ENCODE results near the gene SLX9.
"Not testable (repeated sequence)": the region's sequence is repeated elsewhere in the genome, so short reads cannot be mapped to it uniquely, and the experiment has no call there.

The SLX9 gene

GRCh38 chr21:44903050-44903685, 36.7 kb upstream of the SLX9 start:
- DNase-seq: no peak

GRCh38 chr21:44903689-44904088, 36.1 kb upstream of the SLX9 start:
- no peak for DNase-seq

DNA sequence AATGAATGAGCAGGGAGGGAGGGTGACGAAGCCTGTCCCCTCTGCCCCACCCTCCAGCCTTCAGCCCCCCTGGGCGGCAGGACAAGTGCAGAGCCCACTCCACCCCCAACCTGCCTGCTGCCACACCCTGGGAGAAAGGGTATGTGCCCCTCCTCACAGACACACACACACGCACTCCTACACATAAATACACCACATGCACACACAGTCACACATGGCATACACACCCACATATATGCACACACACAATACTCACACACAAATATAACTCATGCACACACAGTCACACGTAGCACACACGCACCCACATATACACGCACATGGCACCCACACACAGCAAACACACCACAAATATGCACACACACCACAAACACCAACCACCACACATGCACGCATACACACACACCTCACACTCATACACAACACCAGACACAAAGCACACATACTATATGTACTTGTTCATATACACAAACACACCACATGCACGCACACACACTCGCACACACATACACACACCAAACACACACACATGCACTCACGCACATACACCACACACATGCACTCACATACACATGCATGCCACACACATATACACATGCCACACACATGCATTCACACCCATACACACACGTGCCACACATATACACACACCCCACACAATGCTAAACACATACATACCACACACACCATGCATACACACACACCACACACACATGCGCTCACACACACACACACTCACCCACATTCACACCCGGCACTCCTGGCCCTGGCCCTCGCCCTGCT, 35.5 kb upstream of the SLX9 start:
- no peak for DNase-seq

GRCh38 chr21:44905016-44905727, 34.7 kb upstream of the SLX9 start:
- no peak for DNase-seq

DNA sequence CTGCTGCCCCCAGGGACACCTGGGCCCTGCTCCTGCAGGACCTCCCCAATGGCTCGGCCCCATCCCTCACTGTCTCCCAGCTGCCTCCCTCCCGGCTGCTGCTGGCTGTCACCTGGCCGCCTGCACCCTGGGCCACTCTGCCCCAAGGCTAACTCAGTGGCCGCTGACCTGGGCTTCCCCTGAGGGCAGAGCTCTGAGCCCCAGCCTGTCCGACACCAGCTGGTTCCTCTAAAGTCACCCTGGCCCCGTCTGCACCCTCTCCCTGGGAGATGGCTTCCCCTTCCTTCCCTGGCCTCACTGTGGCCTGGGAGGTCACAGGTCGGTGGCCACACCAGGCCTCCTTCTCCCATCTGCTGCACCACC, 34.1 kb upstream of the SLX9 start:
- no peak for DNase-seq

- DNase-seq: no peak
Observed at GRCh38 chr21:44907225-44907965, 32.4 kb upstream of the SLX9 start.

GRCh38 chr21:44907966-44908895, 31.6 kb upstream of the SLX9 start:
- no peak for DNase-seq

GRCh38 chr21:44908908-44909307, 30.9 kb upstream of the SLX9 start:
- no peak for DNase-seq

- no peak for DNase-seq
Observed at GRCh38 chr21:44909719-44910118, 30.1 kb upstream of the SLX9 start.

- DNase-seq: no peak
Observed at GRCh38 chr21:44910229-44911067, 29.4 kb upstream of the SLX9 start.

DNA sequence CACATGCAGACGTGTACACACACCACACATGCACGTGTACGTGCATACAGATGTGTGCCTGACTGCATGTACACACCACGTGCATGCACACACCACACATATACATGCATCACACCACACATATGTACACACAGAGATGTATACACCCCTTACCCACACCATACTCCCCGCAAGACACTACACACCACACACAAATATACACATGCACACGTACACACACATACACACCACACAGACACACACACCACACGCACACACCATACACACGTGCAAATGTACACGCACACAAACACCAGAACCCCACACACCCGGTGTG, 28.8 kb upstream of the SLX9 start:
- DNase-seq: no peak

DNA sequence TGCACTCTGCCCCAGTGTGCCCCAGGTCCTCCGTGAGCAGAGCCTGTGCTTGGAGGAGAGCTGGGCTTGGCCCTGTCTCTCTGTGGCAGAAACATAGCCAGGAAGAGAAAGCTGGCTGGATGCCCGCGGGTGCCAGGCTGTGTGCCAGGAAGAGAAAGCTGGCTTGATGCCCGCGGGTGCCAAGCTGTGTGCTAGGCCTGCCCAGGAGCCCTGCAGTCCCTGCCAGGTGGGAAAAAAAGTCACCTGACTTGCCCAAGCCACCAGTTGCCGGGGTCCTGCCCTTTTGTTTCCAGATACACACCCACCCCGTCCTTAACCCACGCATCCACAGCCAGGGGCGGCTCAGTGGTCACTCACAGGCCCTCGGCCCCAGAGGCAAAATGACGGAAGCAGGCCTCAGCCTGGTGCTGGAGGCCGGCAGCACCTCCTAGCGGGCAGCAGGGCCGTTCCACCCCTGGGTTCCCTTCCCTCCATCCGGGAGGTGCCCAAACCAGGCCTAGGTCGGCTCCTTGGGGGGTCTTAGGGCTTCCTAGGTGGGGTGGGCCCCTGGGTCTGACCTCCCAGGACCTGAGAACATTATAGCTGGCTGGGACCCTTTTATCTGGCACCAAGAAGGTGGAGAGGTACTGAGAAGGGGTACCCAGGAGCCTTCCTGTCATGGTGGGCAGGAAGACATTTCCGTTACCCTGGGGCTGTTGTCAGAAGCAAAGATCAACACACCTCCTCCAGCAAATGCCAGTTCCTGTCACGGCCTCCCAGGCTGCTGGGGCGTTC, 28.3 kb upstream of the SLX9 start:
- peak; percentile 56 for DNase-seq

DNA sequence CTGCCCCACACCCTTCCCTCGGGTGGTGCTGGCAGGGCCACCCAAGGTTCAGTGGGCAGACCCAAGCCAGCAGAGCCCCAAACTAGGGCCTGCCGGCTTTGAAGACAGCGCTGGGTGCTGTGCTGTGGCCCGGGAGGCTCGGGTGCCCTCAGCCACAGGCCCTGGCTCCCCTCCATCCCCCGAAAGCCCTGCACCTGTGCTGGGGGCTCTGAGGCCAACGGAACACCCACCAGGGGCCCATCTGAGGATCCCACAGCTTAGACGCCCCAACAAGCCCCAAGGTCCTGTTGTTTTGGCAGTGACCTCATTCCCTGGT, 27.7 kb upstream of the SLX9 start:
- no peak for DNase-seq

- DNase-seq: not testable (repeated sequence)
Observed at GRCh38 chr21:44912506-44913412, 27.1 kb upstream of the SLX9 start.

DNA sequence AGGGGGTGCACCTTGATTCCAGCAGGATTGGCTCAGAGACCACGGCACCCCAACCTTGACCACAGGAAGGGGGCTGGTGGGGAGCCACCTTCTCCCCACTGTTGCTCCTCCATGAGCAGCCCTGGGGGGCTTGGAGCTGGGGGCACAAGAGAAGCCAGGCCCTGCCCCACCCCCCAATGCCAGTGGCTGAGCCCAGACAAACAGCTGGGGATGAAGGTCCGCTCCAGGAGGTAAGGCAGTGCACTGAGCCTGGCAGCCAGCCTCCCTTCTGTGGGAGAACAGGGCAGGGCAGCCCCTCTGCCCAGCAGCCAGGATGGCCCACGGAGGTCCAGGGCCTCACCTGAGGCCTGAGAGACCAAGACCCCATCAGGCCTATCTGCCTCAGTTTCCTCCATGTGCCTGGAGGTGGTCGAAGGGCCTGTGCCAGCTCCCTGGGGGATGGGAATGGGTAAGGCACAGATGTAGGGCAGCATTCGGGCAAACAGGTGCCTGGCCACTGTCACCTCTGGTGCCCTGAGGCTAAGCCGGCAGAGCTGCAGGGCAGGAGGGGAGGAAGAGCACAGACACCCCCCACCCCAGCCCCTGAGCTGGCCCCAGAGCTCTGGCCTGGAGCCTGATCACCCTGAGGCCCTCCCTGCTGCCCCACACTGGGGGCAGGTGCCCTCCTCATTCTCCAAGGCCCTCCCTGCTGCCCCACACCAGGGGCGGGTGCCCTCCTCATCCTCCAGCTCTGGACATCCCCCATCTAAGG, 26.2 kb upstream of the SLX9 start:
- DNase-seq: no peak

DNA sequence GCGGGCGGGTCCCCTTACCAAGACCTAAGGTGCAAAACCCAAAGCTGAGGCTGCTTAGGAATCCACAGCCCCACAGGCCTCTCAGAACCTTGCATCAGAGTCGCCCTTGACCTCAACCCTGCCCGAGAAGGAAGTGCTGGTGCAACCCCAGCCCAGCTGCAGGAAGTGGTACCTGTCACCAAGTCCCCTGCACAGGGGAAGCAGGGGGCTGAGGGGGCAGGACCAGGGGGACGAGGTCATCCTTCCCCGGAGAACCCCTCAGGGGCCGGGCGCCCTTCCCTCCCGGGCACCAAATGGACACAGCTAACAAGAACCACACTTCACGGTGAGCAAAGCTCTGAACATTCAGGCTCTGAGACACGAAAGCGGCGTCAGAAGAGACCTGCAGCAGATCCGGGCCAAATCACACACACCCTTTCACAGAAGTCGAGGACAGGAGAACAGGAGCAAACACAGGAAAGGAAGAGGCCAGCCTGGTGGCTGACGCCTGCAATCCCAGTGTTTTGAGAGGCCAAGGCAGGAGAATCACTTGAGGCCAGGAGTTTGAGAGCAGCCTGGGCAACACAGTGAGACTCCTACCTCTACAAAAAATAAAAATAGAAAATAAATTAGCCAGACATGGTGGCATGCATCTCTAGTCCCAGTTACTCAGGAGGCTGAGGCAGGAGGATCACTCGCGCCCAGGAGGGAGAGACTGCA, 25.5 kb upstream of the SLX9 start:
- peak; percentile 52 for DNase-seq

DNA sequence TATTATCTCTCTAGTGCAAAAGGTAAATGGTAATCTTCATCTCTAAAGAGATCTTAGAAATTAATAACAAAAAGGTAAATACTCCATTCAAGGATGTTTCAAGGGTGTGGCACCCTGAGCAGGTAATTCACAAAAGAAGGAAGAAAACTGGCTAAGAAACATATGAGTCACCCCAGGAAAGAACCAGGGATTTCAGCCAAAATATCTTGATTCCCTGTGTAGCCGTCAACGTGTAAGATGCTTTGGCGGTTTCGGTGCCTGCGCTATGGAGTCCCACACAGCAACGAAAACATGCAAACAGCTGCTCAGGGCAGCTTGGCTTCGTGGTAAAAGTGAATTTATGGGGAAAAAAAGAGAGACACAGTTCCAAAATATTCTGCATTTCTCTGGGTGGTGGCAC, 22.9 kb upstream of the SLX9 start:
- no peak for DNase-seq

DNA sequence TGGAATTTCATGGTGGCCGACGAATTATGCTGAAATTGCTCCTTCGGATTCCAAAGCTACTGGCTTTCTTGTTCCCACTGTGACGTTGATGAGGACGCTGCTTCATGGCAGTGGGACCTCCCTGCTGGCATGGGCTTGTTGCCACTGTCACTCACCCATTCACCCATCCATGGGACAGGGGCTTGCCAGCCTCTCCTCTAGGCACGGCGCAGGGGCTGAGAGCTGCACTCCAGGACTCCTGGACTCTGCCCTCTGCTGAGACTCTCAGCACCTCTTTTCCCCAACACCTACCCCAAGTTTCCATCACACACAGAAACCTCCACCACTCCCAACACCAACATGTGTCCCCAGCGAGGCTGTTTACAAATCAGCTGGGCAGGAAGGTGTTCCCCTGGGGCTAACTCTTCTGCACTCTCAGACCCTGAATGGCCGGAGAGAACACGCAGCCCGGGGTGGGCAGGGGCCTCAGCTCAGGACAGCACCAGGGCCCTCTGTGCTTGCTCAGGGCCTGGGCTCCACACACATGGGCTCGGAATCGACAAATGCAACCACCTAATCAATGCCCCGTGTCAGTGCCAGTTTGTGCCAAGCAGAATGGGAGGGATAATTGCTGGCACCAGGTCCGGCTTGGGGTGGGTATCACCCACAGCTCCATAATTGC, 22.3 kb upstream of the SLX9 start:
- no peak for DNase-seq
